Mucosa of descending colon (tissue), 3 donors: ENCODE data around the gene GRIN1. TPM values are rescaled to one million over a fixed set of nuclear protein-coding genes. Genes with fewer than 3 reads are reported as not detected.

Experiments used
- ATAC-seq: fragments of 200-7000 bp; cut with Tn5 transposase; one replicate; pipeline ENCODE4 v1.9.1; 2020; ENCODE audit warnings: mild to moderate bottlenecking, moderate library complexity
- DNase-seq, 3 donors: peaks; one replicate each; pipeline ENCODE4 v3.0.0-alpha.2; 2020
- H3K36me3 ChIP-seq: fragments of 200-600 bp; one replicate; pipeline ENCODE4 v1.8.0; 2021; ENCODE audit warnings: low read depth, mild to moderate bottlenecking
- H3K4me1 ChIP-seq: fragments of 200-600 bp; one replicate; pipeline ENCODE4 v1.8.0; 2021; ENCODE audit warnings: low read depth, mild to moderate bottlenecking
- H3K4me3 ChIP-seq: fragments of 200-600 bp; one replicate; pipeline ENCODE4 v1.8.0; 2021; ENCODE audit warnings: mild to moderate bottlenecking
- H3K9me3 ChIP-seq: fragments of 200-600 bp; one replicate; pipeline ENCODE4 v1.8.0; 2021; ENCODE audit warnings: mild to moderate bottlenecking
- intact Hi-C, 2 donors: fragments of 100-400 bp; cut with DNase I in 1 of 2; cut with micrococcal nuclease in 1 of 2; formaldehyde crosslinking; loops; one replicate each; pipeline versions ENCODE4 v1.11.0 to v1.11.1; 2022; cut with DNase I, micrococcal nuclease
- total RNA-seq, 3 donors: library from RNA; stranded (reverse); fragmentation: NEBNext Ultra II Directional in 2 of 3; extraction: Animal tissue kit (Norgen Biotek cat#: 25700) in 2 of 3; gene quantifications; one replicate each; pipeline versions ENCODE4 v1.2.1 to v1.2.4, GENCODE V29; 2021 to 2023
- TF ChIP-seq, protein P1 (sequence below): fragments of 200-600 bp; IDR thresholded peaks from one replicate; pipeline ENCODE4 v1.8.0; 2022; ENCODE audit warnings: antibody characterized with exemption, mild to moderate bottlenecking
- donor health status: DM: no; HTN: no; CAD: no; lungs with moderate emphysema.
- donor health status: DM: no; HTN: no; CAD: no.
- donor health status: DM: no; HTN: yes; CAD: no.

GRIN1 gene
- total RNA-seq, 3 donors from 2014 or later, result 0.36 to 2.6 TPM; not detected in 1

DNA sequence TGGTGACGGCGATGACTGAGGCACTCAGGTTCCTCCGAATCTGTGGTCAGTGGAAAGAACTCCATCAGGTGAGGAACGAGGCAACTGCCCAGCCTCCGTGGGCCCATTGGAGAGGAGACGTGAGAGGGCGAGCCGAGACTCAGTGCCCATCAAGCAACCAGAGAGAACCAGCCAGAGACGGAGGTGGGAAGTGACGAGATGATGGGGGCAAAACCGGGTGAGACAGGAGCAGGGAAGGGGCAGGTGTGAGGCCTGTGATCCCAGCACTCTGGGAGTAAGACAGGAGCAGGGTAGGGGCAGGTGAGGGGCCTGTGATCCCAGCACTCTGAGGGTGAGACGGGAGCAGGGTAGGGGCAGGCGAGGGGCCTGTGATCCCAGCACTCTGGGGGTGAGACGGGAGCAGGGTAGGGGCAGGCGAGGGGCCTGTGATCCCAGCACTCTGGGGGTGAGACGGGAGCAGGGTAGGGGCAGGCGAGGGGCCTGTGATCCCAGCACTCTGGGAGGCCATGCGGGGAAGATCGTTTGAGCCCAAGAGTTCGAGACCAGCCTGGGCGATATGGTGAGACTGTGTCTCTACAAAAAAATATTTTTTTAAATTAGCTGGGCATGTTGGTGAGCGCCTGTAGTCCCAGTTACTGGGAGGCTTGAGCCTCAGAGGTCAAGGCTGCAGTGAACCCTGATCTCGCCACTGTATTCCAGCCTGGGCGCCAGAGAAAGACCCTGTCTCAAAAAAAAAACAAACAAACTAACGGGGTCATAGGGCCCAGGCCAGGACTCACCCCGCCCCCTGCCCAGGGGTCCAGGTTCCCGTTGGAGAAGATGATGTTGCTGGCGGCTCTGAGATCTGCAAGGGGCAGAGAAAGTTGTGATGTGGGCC lies 27.8 kb upstream of the GRIN1 start:
- no peak for DNase-seq
- no peaks in the 10 kb centered on the region for H3K9me3 ChIP-seq
- peaks cover 6% of the 10 kb centered on the region for H3K4me1 ChIP-seq
- TF ChIP-seq, protein P1, sequence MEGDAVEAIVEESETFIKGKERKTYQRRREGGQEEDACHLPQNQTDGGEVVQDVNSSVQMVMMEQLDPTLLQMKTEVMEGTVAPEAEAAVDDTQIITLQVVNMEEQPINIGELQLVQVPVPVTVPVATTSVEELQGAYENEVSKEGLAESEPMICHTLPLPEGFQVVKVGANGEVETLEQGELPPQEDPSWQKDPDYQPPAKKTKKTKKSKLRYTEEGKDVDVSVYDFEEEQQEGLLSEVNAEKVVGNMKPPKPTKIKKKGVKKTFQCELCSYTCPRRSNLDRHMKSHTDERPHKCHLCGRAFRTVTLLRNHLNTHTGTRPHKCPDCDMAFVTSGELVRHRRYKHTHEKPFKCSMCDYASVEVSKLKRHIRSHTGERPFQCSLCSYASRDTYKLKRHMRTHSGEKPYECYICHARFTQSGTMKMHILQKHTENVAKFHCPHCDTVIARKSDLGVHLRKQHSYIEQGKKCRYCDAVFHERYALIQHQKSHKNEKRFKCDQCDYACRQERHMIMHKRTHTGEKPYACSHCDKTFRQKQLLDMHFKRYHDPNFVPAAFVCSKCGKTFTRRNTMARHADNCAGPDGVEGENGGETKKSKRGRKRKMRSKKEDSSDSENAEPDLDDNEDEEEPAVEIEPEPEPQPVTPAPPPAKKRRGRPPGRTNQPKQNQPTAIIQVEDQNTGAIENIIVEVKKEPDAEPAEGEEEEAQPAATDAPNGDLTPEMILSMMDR, result no peak
- H3K4me3 ChIP-seq, result no peak overlapping the region
- ATAC-seq, result no peak
- no peaks in the 10 kb centered on the region for H3K36me3 ChIP-seq
- intact Hi-C loops, result no loop called here

DNA sequence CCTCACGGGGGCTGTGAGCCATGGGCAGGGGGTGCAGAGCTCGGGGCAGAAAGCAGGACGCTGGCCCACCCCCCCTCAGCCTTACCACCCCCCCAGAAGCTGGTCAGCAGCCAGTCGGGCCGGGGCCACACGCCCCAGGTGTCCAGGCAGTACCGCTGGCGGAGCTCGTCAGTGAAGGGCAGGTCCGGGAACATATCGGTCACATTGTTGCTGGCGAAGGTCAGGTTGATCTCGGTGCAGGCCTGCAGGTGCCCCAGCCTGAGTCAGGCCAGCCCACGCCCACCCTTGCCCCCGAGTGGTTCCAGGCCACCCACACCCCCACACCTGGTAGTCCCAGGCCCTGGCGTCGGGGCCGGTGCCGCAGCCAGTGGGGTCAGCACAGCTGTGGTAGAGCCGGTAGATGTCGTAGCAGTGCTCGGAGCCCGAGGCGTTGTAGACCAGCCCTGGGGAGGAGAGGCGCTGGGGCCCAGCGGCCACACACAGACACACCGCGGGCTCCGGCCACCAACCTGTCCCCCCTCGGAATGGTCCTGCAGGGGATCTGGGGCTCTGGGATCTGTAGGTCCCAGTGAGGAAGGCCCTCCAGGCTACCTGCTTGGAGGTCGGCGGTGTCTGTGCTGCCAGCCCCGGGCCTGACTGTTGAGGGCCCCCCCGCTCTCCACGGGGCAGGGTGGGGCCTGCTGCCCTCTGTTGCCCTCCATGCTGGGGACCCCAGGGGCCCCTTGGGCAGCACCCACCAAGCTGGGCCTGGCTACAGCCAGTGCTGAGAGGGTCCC lies 27.0 kb upstream of the GRIN1 start:
- Histone ChIP-seq H3K36me3 (no peaks in the 10 kb centered on the region), H3K4me3 (no peak overlapping the region), H3K4me1 (peaks cover 6% of the 10 kb centered on the region), H3K9me3 (no peaks in the 10 kb centered on the region)
- DNase-seq, result no peak
- intact Hi-C loops, result no loop called here
- TF ChIP-seq, protein P1, result no peak
- no peak for ATAC-seq

DNA sequence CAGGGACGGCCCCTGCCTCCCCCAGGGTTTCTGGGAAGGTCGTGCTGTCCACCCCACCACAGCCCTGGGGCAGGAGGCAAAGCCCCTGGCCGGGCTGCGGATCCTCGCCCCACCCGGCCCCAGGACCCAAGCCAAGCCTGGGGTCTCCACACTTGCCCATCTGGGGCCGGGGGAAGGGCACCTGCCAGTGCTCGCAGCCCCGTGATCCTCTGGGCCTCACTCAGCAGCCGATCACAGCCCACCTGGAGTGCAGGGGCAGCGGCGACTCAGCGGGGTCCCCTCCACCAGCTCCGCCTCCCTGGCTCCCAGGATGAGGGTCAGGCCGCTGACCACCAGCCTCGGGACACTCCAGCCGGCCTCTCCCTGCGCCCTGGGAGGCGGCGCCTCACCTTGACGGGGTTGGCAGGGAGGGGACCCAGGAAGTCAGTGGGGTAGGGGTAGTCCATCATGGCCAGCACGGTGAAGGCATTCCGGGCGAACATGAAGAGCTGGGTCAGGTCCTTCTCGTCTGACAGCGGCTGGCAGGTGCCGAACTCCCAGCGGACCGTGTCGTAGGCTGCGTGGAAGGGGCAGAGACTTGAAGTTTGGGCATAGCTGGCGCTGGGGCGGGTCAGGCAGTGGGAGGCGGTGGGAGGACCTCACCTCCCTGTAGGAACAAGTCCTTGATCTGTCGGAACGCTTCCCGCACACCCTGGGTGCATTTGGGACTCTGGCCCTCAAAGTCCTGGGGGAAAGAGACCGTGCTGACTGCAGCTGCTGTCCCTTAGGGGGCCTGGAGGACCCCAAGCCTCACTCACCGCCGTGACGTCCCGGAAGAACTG lies 26.2 kb upstream of the GRIN1 start:
- peaks cover 6% of the 10 kb centered on the region for H3K4me1 ChIP-seq
- no peak for ATAC-seq
- H3K9me3 ChIP-seq, result no peaks in the 10 kb centered on the region
- no peaks in the 10 kb centered on the region for H3K36me3 ChIP-seq
- H3K4me3 ChIP-seq, result no peak overlapping the region
- no peak for DNase-seq
- intact Hi-C loops, result no loop called here
- TF ChIP-seq, protein P1, result no peak

DNA sequence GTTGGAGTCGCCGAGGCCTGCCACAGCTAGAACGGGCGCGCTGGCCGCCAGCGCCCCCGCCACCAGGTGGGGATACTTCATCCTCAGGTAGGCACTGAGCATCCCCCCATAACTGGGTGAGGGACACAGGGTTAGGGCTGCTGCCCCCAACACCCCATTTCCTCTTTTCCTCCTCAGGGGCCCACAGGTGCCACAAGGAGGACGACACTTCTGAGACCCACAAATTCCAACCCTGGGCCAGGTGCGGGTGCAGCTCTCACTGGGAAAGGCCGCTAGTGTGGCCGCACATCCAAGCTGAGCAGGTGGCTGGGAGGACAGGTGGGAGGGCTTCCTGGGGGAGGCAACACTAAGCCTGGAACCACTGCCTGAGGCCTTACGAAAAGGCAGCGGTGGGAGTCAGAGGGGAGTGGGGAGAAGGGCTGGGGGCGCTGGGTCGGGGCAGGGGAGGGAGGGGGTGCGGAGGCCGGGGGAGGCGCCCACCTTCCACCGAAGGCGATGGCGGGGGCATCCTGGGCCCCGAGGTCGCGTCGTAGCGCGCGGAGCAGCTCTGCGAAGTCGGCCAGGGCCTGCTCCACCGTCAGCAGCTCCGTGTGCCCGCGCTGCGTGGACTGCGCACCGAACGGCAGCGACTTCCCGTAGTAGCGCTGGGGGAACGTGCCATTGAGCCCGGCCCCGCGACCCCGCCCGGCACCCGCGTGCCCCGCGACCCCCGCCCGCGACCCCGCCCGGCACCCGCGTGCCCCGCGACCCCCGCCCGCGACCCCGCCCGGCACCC lies 25.4 kb upstream of the GRIN1 start:
- H3K9me3 ChIP-seq, result no peaks in the 10 kb centered on the region
- TF ChIP-seq, protein P1, result no peak
- no peaks in the 10 kb centered on the region for H3K36me3 ChIP-seq
- intact Hi-C loops, result no loop called here
- no peak overlapping the region for H3K4me3 ChIP-seq
- ATAC-seq (no peak), DNase-seq (no peak)
- H3K4me1 ChIP-seq, result peaks cover 6% of the 10 kb centered on the region

DNA sequence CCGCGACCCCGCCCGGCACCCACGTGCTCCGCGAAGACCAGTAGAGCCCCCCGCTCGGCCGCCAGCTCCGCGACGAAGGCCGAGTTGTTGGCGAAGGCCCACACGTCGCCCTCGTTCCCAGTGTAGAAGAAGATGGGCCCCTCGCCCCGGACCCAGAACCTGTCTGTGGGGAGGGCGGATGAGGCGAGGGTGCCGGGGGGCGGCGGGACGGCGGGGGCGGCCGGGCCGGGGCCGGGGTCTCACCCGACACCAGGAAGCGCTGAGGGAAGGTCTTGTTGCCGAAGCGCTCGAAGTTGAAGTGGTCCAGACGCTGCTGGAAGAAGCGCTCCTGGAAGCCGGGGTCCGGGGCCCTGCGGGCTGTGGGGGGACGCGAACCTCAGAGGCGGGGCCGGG lies 24.7 kb upstream of the GRIN1 start:
- Histone ChIP-seq H3K4me1 (peaks cover 6% of the 10 kb centered on the region), H3K36me3 (no peaks in the 10 kb centered on the region), H3K9me3 (no peaks in the 10 kb centered on the region), H3K4me3 (peak overlapping the region; percentile 31)
- no peak for DNase-seq
- TF ChIP-seq, protein P1, result no peak
- ATAC-seq, result peak; percentile 12
- intact Hi-C loops, result no loop called here
